Astrocyte (in vitro differentiated cells and primary cell): ENCODE results near the gene PTPRT. TPM values are rescaled to one million over a fixed set of nuclear protein-coding genes. Genes with fewer than 3 reads are reported as not detected.

Source experiments
- DNase-seq: peaks from one replicate; pipeline ENCODE4 v3.0.0-alpha.2; 2010; ENCODE audit warnings: low read depth
- FAIRE-seq: peaks from 2 replicates; lab custom pipeline; 2011; peaks lifted over from hg19 to GRCh38; lab: Jason Lieb, UNC
- H2AFZ ChIP-seq: 2 replicates; pipeline ENCODE4 v1.6.0; 2012; ENCODE audit warnings: low read depth, low read length, inconsistent platforms
- H3K27ac ChIP-seq: 2 replicates; pipeline ENCODE4 v1.5.1; 2011; ENCODE audit warnings: low read depth, low read length, inconsistent platforms
- H3K27me3 ChIP-seq: 2 replicates; pipeline ENCODE4 v1.6.0; 2011; ENCODE audit warnings: low read length, inconsistent platforms; ENCODE audit not compliant: insufficient read depth
- H3K36me3 ChIP-seq: 2 replicates; pipeline ENCODE4 v1.5.1; 2011; ENCODE audit warnings: low read length, inconsistent platforms; ENCODE audit not compliant: insufficient read depth
- H3K4me1 ChIP-seq: 2 replicates; pipeline ENCODE4 v1.5.1; 2011; ENCODE audit warnings: low read length, inconsistent platforms; ENCODE audit not compliant: insufficient read depth
- H3K4me2 ChIP-seq: 2 replicates; pipeline ENCODE4 v1.6.0; 2012; ENCODE audit warnings: low read length, inconsistent platforms
- H3K4me3 ChIP-seq: 2 replicates; pipeline ENCODE4 v1.5.1; 2011; ENCODE audit warnings: low read depth, mild to moderate bottlenecking, low read length, inconsistent platforms; ENCODE audit not compliant: insufficient read depth
- H3K79me2 ChIP-seq: 2 replicates; pipeline ENCODE4 v1.6.0; 2012; ENCODE audit warnings: mild to moderate bottlenecking, low read length, inconsistent platforms; ENCODE audit not compliant: insufficient read depth
- H3K9ac ChIP-seq: 2 replicates; pipeline ENCODE4 v1.6.0; 2012; ENCODE audit warnings: mild to moderate bottlenecking, low read length, inconsistent platforms
- H3K9me3 ChIP-seq: 2 replicates; pipeline ENCODE4 v1.5.1; 2012; ENCODE audit warnings: low read depth, mild to moderate bottlenecking, low read length, inconsistent platforms; ENCODE audit not compliant: insufficient read depth
- H4K20me1 ChIP-seq: 2 replicates; pipeline ENCODE4 v1.6.0; 2012; ENCODE audit warnings: low read length, inconsistent platforms; ENCODE audit not compliant: insufficient read depth
- H3K27ac Mint-ChIP-seq: one replicate; pipeline ENCODE4 v1.8.0; 2021; ENCODE audit warnings: mild to moderate bottlenecking, mixed read lengths; ENCODE audit not compliant: unreplicated experiment
- H3K27me3 Mint-ChIP-seq: one replicate; pipeline ENCODE4 v1.8.0; 2021; ENCODE audit warnings: low read depth, mixed read lengths; ENCODE audit not compliant: unreplicated experiment
- H3K36me3 Mint-ChIP-seq: one replicate; pipeline ENCODE4 v1.8.0; 2021; ENCODE audit warnings: low read depth, mixed read lengths; ENCODE audit not compliant: unreplicated experiment
- H3K4me1 Mint-ChIP-seq: one replicate; pipeline ENCODE4 v1.8.0; 2021; ENCODE audit warnings: low read depth, mixed read lengths; ENCODE audit not compliant: unreplicated experiment
- H3K4me3 Mint-ChIP-seq: one replicate; pipeline ENCODE4 v1.8.0; 2021; ENCODE audit warnings: mild to moderate bottlenecking, moderate library complexity, mixed read lengths; ENCODE audit not compliant: unreplicated experiment
- H3K9me3 Mint-ChIP-seq: one replicate; pipeline ENCODE4 v1.8.0; 2021; ENCODE audit warnings: mild to moderate bottlenecking, mixed read lengths; ENCODE audit not compliant: unreplicated experiment
- CTCF ChIP-seq: IDR thresholded peaks from 2 replicates; pipeline ENCODE4 v1.5.1; 2011; ENCODE audit warnings: low read depth, mild to moderate bottlenecking, inconsistent platforms, low read length, moderate library complexity; ENCODE audit not compliant: insufficient read depth
- EZH2 ChIP-seq: IDR thresholded peaks from 2 replicates; pipeline ENCODE4 v1.6.1; 2012; ENCODE audit warnings: mild to moderate bottlenecking, low read length, inconsistent platforms; ENCODE audit not compliant: insufficient read depth
- total RNA-seq: library from RNA; stranded (reverse); gene quantifications from 2 replicates; pipeline ENCODE4 v1.2.1, GENCODE V29; 2021

PTPRT gene
- total RNA-seq, 1 donor from 2014 or later = 0.25 TPM

- no peak overlapping the region for H3K9ac ChIP-seq
- no peaks in the 10 kb centered on the region for H3K36me3 ChIP-seq
- no peaks in the 10 kb centered on the region for H3K27me3 ChIP-seq
- Mint-ChIP-seq H3K27me3 (peaks cover 6% of the 10 kb centered on the region), H3K36me3 (no peaks in the 10 kb centered on the region), H3K4me1 (no peaks in the 10 kb centered on the region), H3K9me3 (peaks cover 7% of the 10 kb centered on the region), H3K27ac (no peak overlapping the region), H3K4me3 (no peak overlapping the region)
- H3K4me1 ChIP-seq = no peaks in the 10 kb centered on the region
- no peaks in the 10 kb centered on the region for H4K20me1 ChIP-seq
- no peak overlapping the region for H3K4me2 ChIP-seq
- DNase-seq = no peak
- H2AFZ ChIP-seq = no peak overlapping the region
- no peak for TF ChIP-seq EZH2
- no peak overlapping the region for H3K27ac ChIP-seq
- H3K79me2 ChIP-seq = no peaks in the 10 kb centered on the region
- no peaks in the 10 kb centered on the region for H3K9me3 ChIP-seq
- H3K4me3 ChIP-seq = no peak overlapping the region
- no peak for FAIRE-seq
These were observed 8.9 kb upstream of the PTPRT start for GRCh38 chr20:43198607-43199006.

DNA sequence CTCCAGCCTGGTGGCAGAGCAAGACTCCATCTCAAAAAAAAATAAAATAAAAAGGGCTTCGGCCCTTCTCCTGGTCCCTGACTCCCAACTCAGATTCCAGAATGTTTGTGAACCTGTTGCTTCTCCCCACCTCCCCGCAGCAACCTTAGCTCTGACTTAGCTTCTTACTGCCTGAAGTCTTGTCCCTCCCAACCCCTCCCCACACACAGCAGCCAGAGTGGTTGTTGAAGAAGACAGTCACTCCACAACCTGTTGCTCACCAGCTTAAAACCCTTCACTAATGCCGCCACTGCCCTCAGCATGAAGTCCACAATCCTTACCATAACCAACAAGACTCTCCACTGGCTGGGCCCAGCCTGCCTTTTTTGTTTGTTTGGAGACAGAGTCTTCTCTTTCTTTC lies 6.5 kb upstream of the PTPRT start:
- DNase-seq (no peak), FAIRE-seq (no peak)
- no peaks in the 10 kb centered on the region for H3K4me1 Mint-ChIP-seq
- TF ChIP-seq CTCF = no peak
- TF ChIP-seq EZH2 = no peak
- Histone ChIP-seq H3K4me3 (no peak overlapping the region), H3K79me2 (no peaks in the 10 kb centered on the region), H2AFZ (no peak overlapping the region), H3K4me1 (no peaks in the 10 kb centered on the region), H3K4me2 (no peak overlapping the region), H3K9ac (no peak overlapping the region), H3K9me3 (no peaks in the 10 kb centered on the region), H3K36me3 (no peaks in the 10 kb centered on the region), H3K27ac (no peak overlapping the region), H4K20me1 (no peaks in the 10 kb centered on the region), H3K27me3 (peaks cover 6% of the 10 kb centered on the region)
- H3K27ac Mint-ChIP-seq = no peak overlapping the region
- peaks cover 4% of the 10 kb centered on the region for H3K9me3 Mint-ChIP-seq
- no peak overlapping the region for H3K4me3 Mint-ChIP-seq
- no peaks in the 10 kb centered on the region for H3K36me3 Mint-ChIP-seq
- H3K27me3 Mint-ChIP-seq = peaks cover 19% of the 10 kb centered on the region

DNA sequence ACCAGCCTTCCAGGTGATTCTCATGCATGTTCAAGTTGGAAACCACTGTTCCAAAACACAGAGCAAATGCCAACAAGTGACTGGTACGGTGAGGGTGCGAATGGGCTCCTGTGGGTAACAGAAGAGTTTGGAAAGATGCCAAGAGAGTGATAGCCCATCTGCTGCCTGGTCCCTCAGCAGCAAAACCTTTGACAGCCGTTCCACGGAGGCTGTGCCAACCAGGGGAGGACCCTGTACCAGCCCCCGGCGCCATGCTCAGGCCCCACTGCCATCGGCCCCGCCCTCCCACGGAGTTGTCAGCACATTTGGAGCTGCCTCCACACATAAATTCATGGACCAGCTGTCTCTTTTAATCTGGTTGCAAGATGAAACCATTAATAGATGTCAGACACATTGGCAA lies 4.4 kb upstream of the PTPRT start:
- Mint-ChIP-seq H3K9me3 (peaks cover 2% of the 10 kb centered on the region), H3K27me3 (peaks cover 29% of the 10 kb centered on the region), H3K4me1 (no peaks in the 10 kb centered on the region), H3K27ac (no peak overlapping the region), H3K36me3 (no peaks in the 10 kb centered on the region), H3K4me3 (no peak overlapping the region)
- TF ChIP-seq EZH2 (no peak), CTCF (no peak)
- no peak for FAIRE-seq
- Histone ChIP-seq H3K4me2 (no peak overlapping the region), H4K20me1 (no peaks in the 10 kb centered on the region), H3K9ac (no peak overlapping the region), H3K36me3 (no peaks in the 10 kb centered on the region), H2AFZ (no peak overlapping the region), H3K27ac (no peak overlapping the region), H3K4me1 (no peaks in the 10 kb centered on the region), H3K4me3 (no peak overlapping the region), H3K9me3 (no peaks in the 10 kb centered on the region), H3K79me2 (no peaks in the 10 kb centered on the region), H3K27me3 (peaks cover 8% of the 10 kb centered on the region)
- DNase-seq = no peak
